OCI-LY1 (cell line): ENCODE measurements around the gene MEIKIN.

ENCODE experiments used
- H2AFZ ChIP-seq: fragments of 200-600 bp; sonication (generic), shearing (Covaris generic); 2 replicates; pipeline ENCODE4 v1.6.0; 2014; ENCODE audit warnings: antibody characterized with exemption, mild to moderate bottlenecking, low read length
- H3F3A ChIP-seq: fragments of 200-600 bp; sonication (generic), shearing (Covaris generic); 2 replicates; pipeline ENCODE4 v1.6.0; 2014; ENCODE audit warnings: mild to moderate bottlenecking, antibody characterized with exemption, low read length, moderate library complexity; ENCODE audit not compliant: insufficient read depth
- H3K27ac ChIP-seq: fragments of 200-600 bp; sonication (generic); 2 replicates; pipeline ENCODE4 v1.5.1; 2014; ENCODE audit warnings: low read length, mixed run types, mild to moderate bottlenecking, low read depth; ENCODE audit not compliant: poor library complexity, severe bottlenecking
- H3K27me3 ChIP-seq: fragments of 200-600 bp; sonication (generic); 2 replicates; pipeline ENCODE4 v1.6.0; 2014; ENCODE audit warnings: antibody characterized with exemption, mild to moderate bottlenecking, low read length, moderate library complexity; ENCODE audit not compliant: insufficient read depth
- H3K36me3 ChIP-seq: fragments of 200-600 bp; sonication (generic); 2 replicates; pipeline ENCODE4 v1.6.1; 2014; ENCODE audit warnings: mild to moderate bottlenecking, antibody characterized with exemption, low read length, moderate library complexity, mixed read lengths; ENCODE audit not compliant: insufficient read depth
- H3K4me1 ChIP-seq: fragments of 200-600 bp; sonication (generic); 2 replicates; pipeline ENCODE4 v1.5.1; 2014; ENCODE audit warnings: mild to moderate bottlenecking, low read length, moderate library complexity; ENCODE audit not compliant: insufficient read depth, severe bottlenecking
- H3K4me2 ChIP-seq: fragments of 200-600 bp; sonication (generic), shearing (Covaris generic); 2 replicates; pipeline ENCODE4 v1.6.1; 2014; ENCODE audit warnings: low read length
- H3K4me3 ChIP-seq: fragments of 200-600 bp; sonication (generic); 2 replicates; pipeline ENCODE4 v1.5.1; 2014; ENCODE audit warnings: low read length, low read depth, mild to moderate bottlenecking, mixed read lengths; ENCODE audit not compliant: poor library complexity, severe bottlenecking
- H3K79me2 ChIP-seq: fragments of 200-600 bp; shearing (Covaris generic); 2 replicates; pipeline ENCODE4 v1.6.1; 2016; ENCODE audit warnings: mixed run types, low read length, mixed read lengths; ENCODE audit not compliant: insufficient read depth
- H3K9ac ChIP-seq: fragments of 200-600 bp; sonication (generic), shearing (Covaris generic); 2 replicates; pipeline ENCODE4 v1.6.1; 2014; ENCODE audit warnings: mild to moderate bottlenecking, low read length, mixed read lengths
- H3K9me2 ChIP-seq: fragments of 200-600 bp; sonication (generic), shearing (Covaris generic); 2 replicates; pipeline ENCODE4 v1.6.1; 2014; ENCODE audit warnings: low read depth, mild to moderate bottlenecking, low read length, mixed read lengths
- H3K9me3 ChIP-seq: fragments of 200-600 bp; shearing (Covaris generic); 2 replicates; pipeline ENCODE4 v1.6.1; 2014; ENCODE audit warnings: low read length, mixed read lengths
- H4K20me1 ChIP-seq: fragments of 200-600 bp; sonication (generic), shearing (Covaris generic); 2 replicates; pipeline ENCODE4 v1.6.0; 2016; ENCODE audit warnings: mild to moderate bottlenecking, low read length; ENCODE audit not compliant: insufficient read depth
- CTCF ChIP-seq: fragments of 200-600 bp; sonication (generic), shearing (Covaris generic); IDR thresholded peaks from 2 replicates; pipeline ENCODE4 v1.5.1; 2017; ENCODE audit warnings: mild to moderate bottlenecking, antibody characterized with exemption, low read length, moderate library complexity, mixed read lengths
- EZH2 ChIP-seq: fragments of 200-600 bp; sonication (generic), shearing (Covaris generic); IDR thresholded peaks from 2 replicates; pipeline ENCODE4 v1.8.0; 2017; ENCODE audit warnings: borderline replicate concordance, mixed run types, mild to moderate bottlenecking, antibody characterized with exemption, low read length, moderate library complexity, mixed read lengths

MEIKIN gene

GRCh38 chr5:131986161-131986912 is 40.9 kb upstream of the MEIKIN start:
- no peaks in the 10 kb centered on the region for H3K27me3 ChIP-seq
- H3K9ac ChIP-seq, result no peak overlapping the region
- no peaks in the 10 kb centered on the region for H4K20me1 ChIP-seq
- no peak overlapping the region for H2AFZ ChIP-seq
- no peaks in the 10 kb centered on the region for H3K36me3 ChIP-seq
- no peaks in the 10 kb centered on the region for H3K9me2 ChIP-seq
- TF ChIP-seq EZH2, result no peak
- no peak for TF ChIP-seq CTCF
- no peak overlapping the region for H3K4me2 ChIP-seq
- no peak overlapping the region for H3K27ac ChIP-seq
- H3K9me3 ChIP-seq, result no peaks in the 10 kb centered on the region
- no peaks in the 10 kb centered on the region for H3K4me1 ChIP-seq
- H3K4me3 ChIP-seq, result no peak overlapping the region
- H3F3A ChIP-seq, result no peaks in the 10 kb centered on the region
- no peaks in the 10 kb centered on the region for H3K79me2 ChIP-seq

- H3F3A ChIP-seq, result no peaks in the 10 kb centered on the region
- H3K27ac ChIP-seq, result no peak overlapping the region
- no peak overlapping the region for H2AFZ ChIP-seq
- H4K20me1 ChIP-seq, result no peaks in the 10 kb centered on the region
- H3K4me1 ChIP-seq, result no peaks in the 10 kb centered on the region
- no peaks in the 10 kb centered on the region for H3K27me3 ChIP-seq
- H3K36me3 ChIP-seq, result no peaks in the 10 kb centered on the region
- no peaks in the 10 kb centered on the region for H3K9me3 ChIP-seq
- H3K9ac ChIP-seq, result no peak overlapping the region
- H3K4me2 ChIP-seq, result no peak overlapping the region
- TF ChIP-seq CTCF, result no peak
- no peak for TF ChIP-seq EZH2
- H3K79me2 ChIP-seq, result no peaks in the 10 kb centered on the region
- no peak overlapping the region for H3K4me3 ChIP-seq
- H3K9me2 ChIP-seq, result no peaks in the 10 kb centered on the region
These were observed 39.6 kb upstream of the MEIKIN start for GRCh38 chr5:131984956-131985665.

- H3K36me3 ChIP-seq, result no peaks in the 10 kb centered on the region
- H3K4me3 ChIP-seq, result no peak overlapping the region
- no peaks in the 10 kb centered on the region for H4K20me1 ChIP-seq
- H3F3A ChIP-seq, result no peaks in the 10 kb centered on the region
- H3K9me2 ChIP-seq, result no peaks in the 10 kb centered on the region
- no peaks in the 10 kb centered on the region for H3K9me3 ChIP-seq
- no peak overlapping the region for H2AFZ ChIP-seq
- H3K4me1 ChIP-seq, result no peaks in the 10 kb centered on the region
- no peaks in the 10 kb centered on the region for H3K27me3 ChIP-seq
- TF ChIP-seq EZH2, result no peak
- no peak for TF ChIP-seq CTCF
- no peaks in the 10 kb centered on the region for H3K79me2 ChIP-seq
- no peak overlapping the region for H3K4me2 ChIP-seq
- H3K27ac ChIP-seq, result no peak overlapping the region
- H3K9ac ChIP-seq, result no peak overlapping the region
These were observed 37.8 kb upstream of the MEIKIN start for GRCh38 chr5:131983244-131983771.
